ENCODE data around the gene TTC23.

The TTC23 gene

DNA sequence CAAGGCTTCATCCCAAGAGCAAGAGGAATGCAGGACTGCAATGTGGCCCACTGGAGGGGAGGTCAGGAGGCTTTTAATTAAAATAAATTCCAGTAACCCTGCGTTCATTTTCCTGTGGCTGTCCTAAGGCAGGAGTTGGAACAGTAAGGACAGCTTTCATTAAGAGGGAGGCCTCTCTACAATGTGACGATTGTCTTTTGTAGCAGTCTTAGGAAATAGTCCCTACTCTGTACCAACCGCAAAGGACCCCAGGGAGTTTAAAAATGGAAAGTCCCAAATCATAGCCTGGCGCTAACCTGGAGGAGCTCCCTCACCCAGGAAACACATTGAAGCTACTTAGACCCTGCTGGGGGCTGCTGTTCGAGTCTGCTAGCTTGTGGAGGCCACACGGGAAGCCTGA lies 81.7 kb downstream of the TTC23 start:
- Histone ChIP-seq H3K27me3 (ENCODE audit: control insufficient read depth, insufficient read depth, low read length) (no peaks in the 10 kb centered on the region), H3K4me3 (ENCODE audit: low read length) (no peak overlapping the region), H3K4me1 (ENCODE audit: control insufficient read depth, insufficient read depth, low read length) (no peaks in the 10 kb centered on the region), H3K9me3 (ENCODE audit: control insufficient read depth, low read length) (no peaks in the 10 kb centered on the region), H3K9ac (ENCODE audit: low read length) (no peak overlapping the region), H3K36me3 (ENCODE audit: control insufficient read depth, insufficient read depth, low read length) (no peaks in the 10 kb centered on the region)

DNA sequence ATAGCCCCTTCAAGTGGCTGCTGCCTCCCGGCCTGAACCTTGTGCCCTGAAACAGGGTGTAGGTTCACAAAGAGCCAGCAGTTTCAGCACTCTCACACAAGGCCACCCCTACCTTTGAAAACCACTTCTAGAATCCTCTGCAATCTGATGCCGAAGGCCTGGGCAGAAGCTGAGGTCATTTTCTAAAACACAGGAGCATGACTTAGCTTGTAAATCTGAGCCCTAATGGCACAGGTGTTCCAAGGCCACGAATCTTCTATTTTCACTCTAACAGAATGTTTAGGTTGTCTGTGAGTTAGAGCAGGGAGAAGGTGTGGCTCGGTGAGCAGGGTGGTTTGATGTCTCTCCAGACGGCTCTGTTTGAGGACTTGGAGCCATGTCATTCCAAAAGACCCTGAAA lies 82.2 kb downstream of the TTC23 start:
- H3K4me1 ChIP-seq (ENCODE audit: control insufficient read depth, insufficient read depth, low read length), result no peaks in the 10 kb centered on the region
- H3K9ac ChIP-seq (ENCODE audit: low read length), result no peak overlapping the region
- no peaks in the 10 kb centered on the region for H3K36me3 ChIP-seq (ENCODE audit: control insufficient read depth, insufficient read depth, low read length)
- H3K27me3 ChIP-seq (ENCODE audit: control insufficient read depth, insufficient read depth, low read length), result no peaks in the 10 kb centered on the region
- no peaks in the 10 kb centered on the region for H3K9me3 ChIP-seq (ENCODE audit: control insufficient read depth, low read length)
- H3K4me3 ChIP-seq (ENCODE audit: low read length), result no peak overlapping the region

DNA sequence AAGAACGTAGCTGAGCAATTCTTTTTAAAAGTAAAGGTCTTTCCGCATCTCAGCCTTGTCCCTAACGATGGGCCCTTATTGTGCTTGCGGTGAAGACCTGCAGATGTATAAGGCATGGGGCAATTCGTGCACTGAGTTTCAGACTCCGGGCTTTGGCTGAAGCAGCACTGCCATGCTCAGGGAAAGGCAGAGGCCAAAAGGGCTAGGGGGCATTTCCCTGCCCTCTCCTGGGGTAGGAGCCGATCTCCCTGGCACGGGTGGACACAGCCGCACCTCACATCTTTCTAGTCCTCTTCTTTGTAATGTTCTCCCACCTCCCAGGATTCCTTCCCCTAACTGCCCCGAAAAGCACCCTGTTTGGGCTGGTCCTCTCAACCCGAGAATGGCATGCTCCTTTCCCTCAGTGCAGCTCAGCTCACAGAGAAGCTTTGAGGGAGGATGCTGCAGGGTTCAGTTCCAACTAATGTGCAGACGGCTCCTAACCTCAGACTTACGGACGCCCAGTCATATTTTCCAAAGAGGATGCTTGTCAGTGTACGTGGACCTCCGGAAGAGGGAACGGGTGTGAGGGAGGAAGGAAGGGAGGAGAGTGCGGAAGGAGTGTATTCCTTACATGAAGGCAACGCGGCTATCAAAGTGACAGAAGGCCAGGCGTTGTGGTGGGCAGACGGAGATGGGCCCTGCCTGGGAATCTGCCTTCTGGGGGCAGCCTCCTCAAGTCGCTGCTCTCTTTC lies 83.3 kb downstream of the TTC23 start:
- Histone ChIP-seq H3K4me3 (ENCODE audit: low read length) (no peak overlapping the region), H3K36me3 (ENCODE audit: control insufficient read depth, insufficient read depth, low read length) (no peaks in the 10 kb centered on the region), H3K9me3 (ENCODE audit: control insufficient read depth, low read length) (no peaks in the 10 kb centered on the region), H3K4me1 (ENCODE audit: control insufficient read depth, insufficient read depth, low read length) (no peaks in the 10 kb centered on the region), H3K9ac (ENCODE audit: low read length) (no peak overlapping the region), H3K27me3 (ENCODE audit: control insufficient read depth, insufficient read depth, low read length) (no peaks in the 10 kb centered on the region)

DNA sequence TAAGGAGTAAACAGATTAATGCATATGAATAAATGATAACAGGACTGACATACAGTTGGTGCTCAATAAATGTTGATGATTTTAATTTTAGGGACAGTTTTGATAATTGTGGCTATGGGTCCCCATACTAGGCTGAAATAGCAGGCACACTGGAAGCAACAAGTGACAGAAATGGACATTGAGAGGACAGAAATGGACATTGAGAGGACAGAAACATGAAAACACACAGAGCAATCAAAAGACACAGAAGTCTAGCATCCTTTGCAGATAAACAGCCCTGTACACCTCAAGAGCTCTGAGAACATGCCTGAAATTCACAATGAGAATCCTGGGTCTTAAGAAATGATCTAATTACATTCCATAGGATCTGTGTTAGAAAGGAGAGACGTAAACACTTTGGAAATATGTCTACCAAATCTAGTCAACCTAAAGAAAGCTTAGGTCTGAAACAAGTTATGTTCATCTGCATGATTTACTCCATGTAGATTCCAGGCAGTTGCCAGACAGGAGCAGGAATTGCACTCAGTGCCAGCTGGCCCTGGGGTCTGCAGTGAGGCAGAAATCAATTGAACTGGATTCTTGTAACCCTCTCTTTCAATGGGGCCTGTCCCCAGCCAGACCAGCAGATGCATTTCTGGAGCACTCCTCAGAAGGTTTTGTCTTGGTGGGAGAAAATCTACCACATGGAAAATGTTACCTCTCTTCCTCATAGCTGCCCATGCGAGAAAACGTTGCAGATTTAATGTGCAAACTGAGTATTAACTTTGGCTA lies 84.2 kb downstream of the TTC23 start:
- no peaks in the 10 kb centered on the region for H3K4me1 ChIP-seq (ENCODE audit: control insufficient read depth, insufficient read depth, low read length)
- no peak overlapping the region for H3K4me3 ChIP-seq (ENCODE audit: low read length)
- no peaks in the 10 kb centered on the region for H3K9me3 ChIP-seq (ENCODE audit: control insufficient read depth, low read length)
- no peaks in the 10 kb centered on the region for H3K36me3 ChIP-seq (ENCODE audit: control insufficient read depth, insufficient read depth, low read length)
- H3K9ac ChIP-seq (ENCODE audit: low read length), result no peak overlapping the region
- no peaks in the 10 kb centered on the region for H3K27me3 ChIP-seq (ENCODE audit: control insufficient read depth, insufficient read depth, low read length)

DNA sequence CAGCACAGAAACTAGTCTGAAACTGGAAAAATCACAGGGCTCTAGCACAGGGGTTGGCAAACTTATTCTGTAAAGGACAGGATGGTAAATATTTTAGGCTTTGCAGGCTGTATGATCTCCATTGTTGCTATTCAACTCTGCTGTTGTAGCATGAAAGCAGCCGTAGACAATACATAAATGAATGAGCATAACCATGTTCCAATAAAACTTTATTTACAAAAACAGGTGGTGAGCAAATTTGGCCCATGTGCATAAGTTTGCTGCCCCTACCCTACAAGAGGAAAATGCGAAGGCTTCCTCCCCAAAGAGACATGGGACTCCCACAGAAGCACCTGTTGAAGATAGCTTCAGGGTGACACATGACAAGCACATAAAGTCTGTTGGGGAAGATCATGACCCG lies 85.3 kb downstream of the TTC23 start:
- no peak overlapping the region for H3K9ac ChIP-seq (ENCODE audit: low read length)
- H3K27me3 ChIP-seq (ENCODE audit: control insufficient read depth, insufficient read depth, low read length), result no peaks in the 10 kb centered on the region
- H3K4me3 ChIP-seq (ENCODE audit: low read length), result no peak overlapping the region
- no peaks in the 10 kb centered on the region for H3K9me3 ChIP-seq (ENCODE audit: control insufficient read depth, low read length)
- H3K36me3 ChIP-seq (ENCODE audit: control insufficient read depth, insufficient read depth, low read length), result no peaks in the 10 kb centered on the region
- H3K4me1 ChIP-seq (ENCODE audit: control insufficient read depth, insufficient read depth, low read length), result no peaks in the 10 kb centered on the region

DNA sequence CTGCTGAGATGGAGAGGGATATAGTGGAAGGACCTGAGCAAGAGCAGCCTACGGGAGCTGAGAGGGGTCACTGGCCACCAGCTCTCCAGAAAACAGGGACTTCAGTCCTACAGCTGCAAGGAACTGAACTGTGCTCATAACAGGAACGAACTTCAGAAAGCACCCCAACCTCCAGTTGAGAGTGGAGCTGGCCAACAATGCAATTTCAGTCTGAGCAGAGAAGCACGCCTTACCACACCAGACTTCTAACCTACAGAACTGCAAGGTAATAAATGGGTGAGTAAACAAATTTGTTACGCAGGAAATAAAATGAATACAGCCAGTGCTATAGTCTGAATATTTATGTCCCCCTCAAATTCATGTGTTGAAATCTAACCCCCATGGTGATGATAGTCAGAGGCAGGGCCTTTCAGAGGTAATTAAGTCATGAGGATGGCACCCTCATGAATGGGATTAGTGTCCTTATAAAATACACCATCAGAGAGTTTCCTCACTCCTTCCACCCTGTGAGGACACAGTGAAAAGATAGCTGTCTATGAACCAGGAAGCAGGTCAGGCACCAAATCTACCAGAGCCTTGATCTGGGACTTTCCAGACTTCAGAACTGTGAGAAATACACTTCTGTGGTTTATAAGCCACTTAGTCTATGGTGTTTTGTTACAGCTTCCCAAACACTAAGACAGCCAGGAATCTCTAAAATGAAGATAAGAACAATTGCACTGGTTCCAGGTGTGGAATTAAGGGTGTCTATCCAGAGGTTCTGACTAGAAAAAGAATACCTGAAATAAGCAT lies 85.9 kb downstream of the TTC23 start:
- no peaks in the 10 kb centered on the region for H3K36me3 ChIP-seq (ENCODE audit: control insufficient read depth, insufficient read depth, low read length)
- H3K9me3 ChIP-seq (ENCODE audit: control insufficient read depth, low read length), result no peaks in the 10 kb centered on the region

DNA sequence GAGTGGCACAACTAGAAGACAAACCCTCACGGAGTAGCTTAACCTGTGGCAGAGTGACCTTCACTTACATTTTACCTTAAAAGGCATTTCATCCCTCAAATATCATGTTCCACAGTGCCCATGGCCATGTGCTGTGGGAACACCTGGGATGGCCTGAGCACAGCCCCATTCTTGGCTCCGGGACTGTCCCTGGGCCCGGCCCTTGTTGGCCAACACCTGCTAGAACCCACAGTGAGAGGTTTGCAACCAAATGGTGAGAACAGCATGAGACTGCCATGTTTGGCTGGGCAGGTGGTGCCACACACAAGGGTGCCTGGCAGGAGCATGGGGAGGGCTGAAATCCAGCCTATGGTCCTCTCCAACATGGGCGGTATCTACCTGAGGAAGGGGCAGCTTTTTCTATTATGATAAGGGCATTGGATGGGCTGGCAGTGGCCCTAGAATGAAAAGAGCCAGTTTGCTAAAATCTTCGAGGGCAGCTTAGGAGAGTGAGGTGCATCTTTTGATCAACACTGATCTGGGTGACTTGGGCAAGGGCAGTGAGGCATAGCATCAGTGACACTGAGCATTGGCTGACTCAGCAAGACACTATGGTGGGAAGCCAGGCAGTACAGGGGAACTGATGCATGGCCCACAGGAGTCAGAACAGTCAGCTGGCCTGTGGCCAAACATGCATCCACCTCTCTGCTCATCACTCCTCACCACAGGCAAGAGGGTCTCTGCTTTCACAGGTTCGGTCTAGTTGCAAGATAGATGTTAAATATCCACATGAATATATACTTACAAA lies 90.6 kb downstream of the TTC23 start:
- Histone ChIP-seq H3K4me3 (ENCODE audit: low read length) (no peak overlapping the region), H3K4me1 (ENCODE audit: control insufficient read depth, insufficient read depth, low read length) (peaks cover 14% of the 10 kb centered on the region), H3K36me3 (ENCODE audit: control insufficient read depth, insufficient read depth, low read length) (no peaks in the 10 kb centered on the region), H3K9me3 (ENCODE audit: control insufficient read depth, low read length) (no peaks in the 10 kb centered on the region), H3K27me3 (ENCODE audit: control insufficient read depth, insufficient read depth, low read length) (no peaks in the 10 kb centered on the region), H3K9ac (ENCODE audit: low read length) (no peak overlapping the region)

More for the DNA sequence above, 85.9 kb downstream of the TTC23 start:
- Histone ChIP-seq H3K4me1 (ENCODE audit: control insufficient read depth, insufficient read depth, low read length) (no peaks in the 10 kb centered on the region), H3K4me3 (ENCODE audit: low read length) (no peak overlapping the region), H3K9ac (ENCODE audit: low read length) (no peak overlapping the region), H3K27me3 (ENCODE audit: control insufficient read depth, insufficient read depth, low read length) (no peaks in the 10 kb centered on the region)

DNA sequence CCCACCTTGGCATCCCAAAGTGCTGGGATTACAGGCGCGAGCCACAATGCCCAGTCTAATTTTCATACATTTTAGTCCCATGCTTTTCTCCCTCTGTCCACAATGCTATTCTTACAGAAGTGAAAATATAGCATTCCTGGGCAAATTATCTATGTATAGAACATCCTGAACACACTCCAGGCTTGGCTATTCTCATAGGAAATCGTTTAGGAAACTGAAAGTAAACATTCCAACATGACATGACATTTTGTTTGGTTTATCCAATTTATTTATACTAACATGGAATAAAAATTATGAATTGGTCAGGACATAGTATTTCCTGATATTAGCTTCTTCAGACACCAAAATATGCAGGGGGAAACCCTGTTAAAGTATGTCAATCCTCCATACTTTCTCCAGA lies 91.9 kb downstream of the TTC23 start:
- Histone ChIP-seq H3K36me3 (ENCODE audit: control insufficient read depth, insufficient read depth, low read length) (no peaks in the 10 kb centered on the region), H3K9ac (ENCODE audit: low read length) (no peak overlapping the region), H3K9me3 (ENCODE audit: control insufficient read depth, low read length) (no peaks in the 10 kb centered on the region), H3K4me1 (ENCODE audit: control insufficient read depth, insufficient read depth, low read length) (peaks cover 18% of the 10 kb centered on the region), H3K27me3 (ENCODE audit: control insufficient read depth, insufficient read depth, low read length) (no peaks in the 10 kb centered on the region), H3K4me3 (ENCODE audit: low read length) (no peak overlapping the region)

DNA sequence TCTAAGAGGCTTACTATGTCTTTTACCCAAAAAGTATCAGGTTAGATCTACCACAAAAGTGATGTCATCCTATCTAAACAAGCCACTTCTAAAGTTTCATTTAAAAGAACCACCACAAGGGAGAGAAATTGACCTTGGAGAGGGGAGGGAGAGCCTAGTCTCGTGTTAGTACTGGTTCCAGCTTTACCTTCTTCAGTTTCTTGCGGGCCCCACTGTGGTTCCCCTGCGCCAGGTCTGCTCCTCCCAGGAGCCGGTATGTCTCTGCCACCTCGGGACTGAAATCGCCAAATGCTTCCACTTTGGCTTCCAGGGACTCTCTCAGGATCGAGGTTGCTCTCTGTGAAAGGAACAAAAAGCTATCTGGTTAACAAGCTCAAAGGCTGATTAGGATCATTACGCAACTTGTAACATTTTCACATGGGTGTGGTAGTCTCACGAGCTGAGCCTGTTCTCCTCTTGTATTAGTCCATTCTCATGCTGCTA lies 93.4 kb downstream of the TTC23 start:
- Histone ChIP-seq H3K27me3 (ENCODE audit: control insufficient read depth, insufficient read depth, low read length) (no peaks in the 10 kb centered on the region), H3K36me3 (ENCODE audit: control insufficient read depth, insufficient read depth, low read length) (no peaks in the 10 kb centered on the region), H3K4me1 (ENCODE audit: control insufficient read depth, insufficient read depth, low read length) (peaks cover 18% of the 10 kb centered on the region), H3K4me3 (ENCODE audit: low read length) (no peak overlapping the region), H3K9me3 (ENCODE audit: control insufficient read depth, low read length) (no peaks in the 10 kb centered on the region), H3K9ac (ENCODE audit: low read length) (no peak overlapping the region)

DNA sequence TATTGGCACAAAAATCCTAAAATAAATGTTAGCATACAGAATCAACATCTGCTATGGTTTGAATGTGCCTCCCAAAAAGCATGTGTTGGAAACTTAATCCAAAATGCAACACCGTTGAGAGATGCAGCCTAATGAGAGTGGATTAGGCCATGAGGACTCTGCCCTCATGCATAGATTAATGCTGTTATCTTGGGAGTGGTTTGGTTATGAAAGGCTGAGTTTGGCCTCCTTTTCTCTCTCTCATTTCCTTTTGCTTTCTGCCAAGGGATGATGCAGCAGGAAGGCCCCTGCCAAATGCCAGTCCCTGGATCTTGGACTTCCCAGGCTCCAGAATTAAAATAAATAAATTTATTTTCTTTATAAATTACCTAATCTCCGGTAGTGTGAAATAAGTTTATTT lies 95.1 kb downstream of the TTC23 start:
- Histone ChIP-seq H3K4me1 (ENCODE audit: control insufficient read depth, insufficient read depth, low read length) (peaks cover 18% of the 10 kb centered on the region), H3K9me3 (ENCODE audit: control insufficient read depth, low read length) (no peaks in the 10 kb centered on the region), H3K9ac (ENCODE audit: low read length) (no peak overlapping the region), H3K36me3 (ENCODE audit: control insufficient read depth, insufficient read depth, low read length) (no peaks in the 10 kb centered on the region), H3K27me3 (ENCODE audit: control insufficient read depth, insufficient read depth, low read length) (no peaks in the 10 kb centered on the region), H3K4me3 (ENCODE audit: low read length) (no peak overlapping the region)

DNA sequence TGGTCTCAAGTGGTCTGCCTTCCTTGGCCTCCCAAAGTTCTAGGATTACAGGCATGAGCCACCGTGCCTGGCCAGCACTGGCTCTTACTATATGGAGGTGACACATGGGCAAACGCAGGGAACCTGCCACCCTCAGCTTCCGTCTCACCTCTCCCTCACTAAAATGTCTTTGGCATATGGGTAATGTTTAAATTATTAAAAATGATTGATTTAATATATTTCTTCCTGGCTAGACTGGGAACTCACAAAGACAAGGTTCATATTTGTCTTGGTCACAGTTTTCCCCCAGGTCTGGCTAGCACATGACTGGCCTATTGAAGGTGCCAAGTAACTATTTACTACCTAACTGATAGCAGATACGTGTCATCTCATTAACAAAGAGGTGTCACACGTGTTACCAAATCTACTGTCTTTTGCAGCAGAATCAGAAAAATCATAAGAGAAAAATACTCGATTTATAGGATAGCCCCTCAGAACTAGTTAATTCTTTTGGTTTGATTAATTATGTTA lies 96.3 kb downstream of the TTC23 start:
- no peaks in the 10 kb centered on the region for H3K36me3 ChIP-seq (ENCODE audit: control insufficient read depth, insufficient read depth, low read length)
- H3K27me3 ChIP-seq (ENCODE audit: control insufficient read depth, insufficient read depth, low read length), result no peaks in the 10 kb centered on the region
- no peak overlapping the region for H3K9ac ChIP-seq (ENCODE audit: low read length)
- H3K4me1 ChIP-seq (ENCODE audit: control insufficient read depth, insufficient read depth, low read length), result peaks cover 18% of the 10 kb centered on the region
- H3K9me3 ChIP-seq (ENCODE audit: control insufficient read depth, low read length), result no peaks in the 10 kb centered on the region
- H3K4me3 ChIP-seq (ENCODE audit: low read length), result no peak overlapping the region
